Endometrial microvascular endothelial cells (primary cell): ENCODE measurements around the gene NR2F1-AS1. TPM values are rescaled to one million over a fixed set of nuclear protein-coding genes. Genes with fewer than 3 reads are reported as not detected.

Experiments
- in situ Hi-C: cut with HindIII; loops from 2 replicates; pipeline ENCODE4 v1.10.0; 2017; ENCODE audit warnings: low sequenced_read_pairs, low pct_unique_long_range_greater_than_20kb; ENCODE audit errors: inconsistent ontology term
- total RNA-seq: library from RNA; depleted of rRNA; stranded (reverse); fragments of >200 nt; gene quantifications from one replicate; pipeline ENCODE4 v1.2.3, GENCODE V29; 2015; ENCODE audit errors: inconsistent ontology term

The NR2F1-AS1 gene
- total RNA-seq, 1 donor from 2014 or later, result 11.6 TPM

DNA sequence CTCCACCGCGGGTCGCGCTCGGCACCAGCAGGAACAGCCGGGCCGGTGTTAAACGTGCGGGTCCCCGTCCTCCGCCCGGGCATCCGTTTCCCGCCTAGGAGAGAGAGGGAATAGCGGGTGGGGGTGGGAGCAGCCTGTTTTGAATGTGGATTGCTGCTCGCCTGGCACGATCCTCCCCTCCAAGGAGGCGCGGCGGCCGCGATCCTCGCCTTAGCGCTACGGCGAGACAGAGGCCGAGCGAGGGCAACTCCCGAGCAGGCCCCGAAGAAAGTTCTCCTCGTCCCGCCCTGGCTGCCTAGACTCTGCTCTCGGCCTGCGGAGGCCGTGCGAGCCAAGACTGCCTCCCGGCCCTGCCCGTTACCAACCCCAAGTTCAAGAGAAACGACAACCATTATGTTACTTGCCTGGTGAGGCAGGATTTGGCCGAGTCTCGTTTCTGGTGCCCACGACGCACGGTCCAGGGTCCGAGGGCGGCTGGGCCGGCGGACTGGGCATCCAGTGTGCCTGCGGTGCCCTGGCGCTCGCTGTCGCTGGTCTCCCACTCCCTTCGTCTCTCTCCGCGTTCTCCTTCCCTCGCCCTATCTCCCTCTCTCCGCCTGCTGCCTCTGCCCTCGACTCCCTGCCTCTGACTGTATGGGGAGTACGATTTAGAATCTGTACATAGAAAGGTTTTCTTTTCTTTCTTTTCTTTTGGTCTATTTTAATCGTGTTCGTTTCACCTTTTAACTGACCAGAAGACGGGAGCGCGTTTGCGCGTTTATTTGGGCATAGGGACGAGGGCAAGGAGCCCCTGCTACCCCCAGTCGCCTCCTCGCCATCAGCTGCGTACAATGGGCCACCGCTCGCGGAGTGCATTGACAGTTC is 724 bp downstream of the NR2F1-AS1 start:
- in situ Hi-C loops, result loop anchor here (25.0 kb wide), 1 partner anchor 668 kb away; no protein-coding TSS in a partner anchor

DNA sequence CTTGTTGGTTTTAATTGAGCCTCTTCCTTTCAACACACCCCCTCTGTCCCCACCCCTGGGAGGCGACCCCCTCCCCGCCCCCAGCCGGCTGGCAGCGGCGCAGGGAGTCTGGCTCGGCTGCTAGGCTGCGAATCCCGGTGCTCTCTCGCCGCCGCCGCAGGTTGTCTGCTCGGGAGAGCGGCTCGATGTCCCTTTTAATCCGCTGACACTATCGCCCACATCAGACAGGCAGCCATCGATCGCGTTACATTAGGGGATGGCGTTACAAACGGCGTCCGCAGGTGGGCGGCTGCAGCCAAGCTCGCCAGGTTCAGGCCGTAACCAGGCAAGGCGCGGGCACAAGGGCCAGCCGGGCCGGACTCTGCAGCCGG is 1.3 kb downstream of the NR2F1-AS1 start:
- in situ Hi-C loops, result loop anchor here (25.0 kb wide), 1 partner anchor 667 kb away; no protein-coding TSS in a partner anchor

DNA sequence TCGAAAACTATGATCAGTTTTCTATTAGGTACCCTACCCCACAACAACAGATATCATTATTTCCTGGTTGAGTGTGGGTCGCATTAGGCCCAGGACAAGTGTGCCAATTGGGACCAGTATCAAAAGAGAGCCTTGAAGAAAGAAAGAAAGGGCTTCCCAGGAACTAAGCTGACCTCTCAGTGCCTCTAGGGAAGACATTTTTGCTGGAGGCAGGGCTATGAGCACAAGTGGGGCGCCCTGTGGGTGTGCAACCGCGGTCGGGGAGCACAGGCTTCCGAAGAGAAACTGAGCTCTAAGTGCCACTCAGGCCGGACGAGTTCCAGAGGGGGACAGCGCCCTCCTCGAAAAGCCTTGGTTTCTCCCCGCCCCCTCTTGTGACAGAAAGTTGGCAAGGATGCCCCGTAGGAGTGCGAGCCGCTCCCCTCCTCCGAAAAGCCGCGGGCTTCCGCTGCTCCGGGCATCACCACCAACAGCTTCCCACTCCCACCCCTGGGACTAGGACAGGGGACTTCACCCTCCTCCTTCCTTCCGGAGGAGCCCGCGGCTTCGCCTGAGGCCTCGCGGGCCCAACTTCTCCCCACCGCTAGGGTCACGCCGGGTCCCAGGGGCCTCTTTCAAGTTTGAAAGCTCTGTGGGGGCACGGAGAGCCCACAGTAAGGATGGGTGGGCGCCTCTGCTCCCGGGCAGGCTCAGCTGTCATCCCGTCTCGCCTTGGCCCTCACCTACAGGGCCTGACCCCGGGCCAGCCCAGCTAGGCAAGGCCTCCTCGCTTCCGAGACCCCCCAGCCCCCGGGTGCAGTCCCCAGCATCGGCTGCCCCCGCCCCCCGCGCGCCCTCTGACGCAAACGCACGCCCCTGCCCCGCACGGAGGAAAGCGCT is 2.0 kb downstream of the NR2F1-AS1 start:
- in situ Hi-C loops, result loop anchor here (25.0 kb wide), 1 partner anchor 667 kb away; no protein-coding TSS in a partner anchor

DNA sequence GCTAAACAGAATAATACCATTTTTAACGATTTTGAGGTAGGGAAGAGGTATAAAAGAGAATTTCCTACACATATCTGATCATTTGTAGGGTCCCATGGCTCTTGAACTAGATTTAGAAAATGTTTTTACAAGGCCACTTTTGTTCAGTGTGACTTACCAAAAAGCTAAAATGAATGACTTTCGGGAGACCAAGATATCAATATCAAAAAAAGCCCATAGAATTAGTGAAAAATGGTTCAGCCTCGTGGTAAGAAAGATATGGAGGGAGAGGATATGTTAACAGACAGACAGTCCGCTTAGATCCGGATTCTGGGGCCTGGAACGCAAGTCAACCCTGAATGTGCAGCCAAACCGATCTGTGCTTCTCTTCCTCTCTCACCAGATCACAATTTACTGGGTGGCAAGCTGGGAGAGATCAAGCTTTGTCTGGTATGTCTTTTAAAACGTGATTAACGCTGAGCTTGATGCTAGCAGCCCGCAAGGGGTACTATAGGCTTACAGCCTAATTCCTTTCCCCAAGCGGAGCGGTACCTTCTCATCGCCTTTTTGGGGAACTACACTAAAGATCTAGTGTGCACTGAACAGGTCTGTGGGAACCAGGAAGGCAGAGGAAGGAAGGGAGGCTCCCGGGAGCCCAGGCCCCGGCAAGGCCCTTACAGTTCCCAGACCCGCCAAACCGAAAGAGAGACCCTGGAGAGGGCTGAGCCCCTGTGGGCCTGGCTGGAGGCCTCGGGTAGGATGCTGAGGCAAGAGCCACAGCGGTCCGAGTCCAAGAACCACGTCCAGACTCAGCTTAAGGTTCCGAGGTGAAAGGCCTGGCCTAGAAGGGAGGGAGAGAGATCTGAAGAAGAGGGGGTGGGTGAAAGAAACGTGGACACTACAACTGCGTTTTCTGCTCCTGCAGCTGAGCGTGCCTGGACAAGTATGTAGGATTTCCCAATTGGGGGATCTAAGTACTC is 2.9 kb downstream of the NR2F1-AS1 start:
- in situ Hi-C loops, result loop anchor here (25.0 kb wide), 1 partner anchor 666 kb away; no protein-coding TSS in a partner anchor

DNA sequence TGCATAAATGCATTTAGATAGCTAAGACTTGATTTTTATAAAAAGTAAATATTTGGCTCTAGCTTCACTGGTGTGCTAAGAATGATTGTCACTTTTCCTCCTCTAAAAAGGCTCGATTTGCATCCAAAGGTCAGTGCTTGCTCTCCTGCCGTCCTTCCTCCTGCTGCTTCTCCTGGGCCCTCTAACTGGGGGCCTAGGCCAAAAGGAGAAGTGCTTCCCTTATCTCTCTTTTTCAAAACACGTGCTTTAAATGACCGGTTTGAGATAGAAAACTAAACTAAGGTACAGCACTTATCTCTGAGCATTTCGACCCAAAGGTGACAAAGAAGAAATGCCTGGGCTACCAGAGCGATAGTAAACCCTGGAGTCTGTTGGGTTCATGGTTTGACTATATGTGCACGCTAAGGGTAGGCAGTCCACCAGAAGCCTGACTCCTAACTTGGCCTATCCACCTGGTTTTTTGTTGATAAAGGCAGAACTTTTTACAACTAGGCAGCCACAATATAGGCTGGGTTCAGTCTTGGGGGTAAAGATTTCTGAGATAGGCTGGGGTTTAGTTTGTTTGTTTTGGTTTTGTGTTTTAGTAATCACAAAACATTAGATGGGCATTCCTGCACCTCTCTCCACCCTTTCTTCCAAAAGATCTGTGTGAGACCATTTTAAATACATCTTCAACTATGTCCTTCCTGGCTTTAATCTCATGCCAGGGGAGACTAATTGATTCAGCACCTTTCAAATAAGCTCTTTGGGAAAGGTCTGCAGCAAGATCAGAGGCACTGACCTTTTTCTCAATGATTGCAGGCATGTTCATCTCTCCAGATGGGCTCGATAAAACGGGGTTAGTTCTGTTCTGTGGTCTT is 3.8 kb downstream of the NR2F1-AS1 start:
- in situ Hi-C loops, result loop anchor here (25.0 kb wide), 1 partner anchor 665 kb away; no protein-coding TSS in a partner anchor

DNA sequence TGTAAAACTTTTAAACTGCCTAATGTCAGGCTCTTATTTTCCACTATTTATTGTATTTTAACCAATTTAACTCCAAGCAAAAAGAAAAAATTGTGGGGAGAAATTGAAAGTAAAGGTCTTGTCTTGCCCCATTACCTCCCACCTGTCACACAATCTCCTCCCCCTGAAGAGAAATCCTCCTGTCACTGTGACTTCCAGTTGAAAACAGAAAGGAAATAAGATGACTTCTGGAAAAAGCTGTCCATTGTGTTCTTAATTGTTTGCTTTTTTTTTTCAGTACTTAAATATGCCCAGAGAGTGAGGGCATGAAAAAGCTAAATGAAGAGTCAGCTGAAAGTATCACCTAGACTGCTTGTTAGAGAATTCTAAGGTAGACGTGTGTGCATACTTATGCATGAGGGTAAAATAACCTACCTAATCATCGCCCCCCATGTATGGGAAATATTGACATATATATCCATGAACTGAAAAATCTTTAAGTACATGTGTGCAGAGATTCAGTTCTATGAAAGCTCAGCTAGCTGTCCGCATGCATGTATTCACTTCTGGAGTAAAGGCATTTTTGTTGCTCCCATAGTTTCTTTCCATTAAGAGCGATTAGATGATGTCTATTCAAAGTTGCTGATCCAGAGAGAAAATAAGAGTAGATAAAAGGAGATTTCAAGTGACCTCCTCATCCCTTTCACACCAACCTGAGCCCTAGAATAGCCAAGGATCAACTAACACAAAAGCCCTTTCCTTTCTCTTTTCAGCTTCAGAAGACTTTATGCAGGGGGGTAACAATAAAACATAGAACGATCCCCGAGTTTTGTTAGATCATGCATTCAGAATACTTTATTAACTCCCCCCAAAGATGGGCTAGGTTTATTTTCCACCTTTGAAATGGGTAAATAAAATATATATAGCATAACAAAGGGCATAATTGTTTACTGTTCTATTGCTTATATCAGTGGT is 5.3 kb downstream of the NR2F1-AS1 start:
- in situ Hi-C loops, result loop anchor here (25.0 kb wide), 1 partner anchor 663 kb away; no protein-coding TSS in a partner anchor

DNA sequence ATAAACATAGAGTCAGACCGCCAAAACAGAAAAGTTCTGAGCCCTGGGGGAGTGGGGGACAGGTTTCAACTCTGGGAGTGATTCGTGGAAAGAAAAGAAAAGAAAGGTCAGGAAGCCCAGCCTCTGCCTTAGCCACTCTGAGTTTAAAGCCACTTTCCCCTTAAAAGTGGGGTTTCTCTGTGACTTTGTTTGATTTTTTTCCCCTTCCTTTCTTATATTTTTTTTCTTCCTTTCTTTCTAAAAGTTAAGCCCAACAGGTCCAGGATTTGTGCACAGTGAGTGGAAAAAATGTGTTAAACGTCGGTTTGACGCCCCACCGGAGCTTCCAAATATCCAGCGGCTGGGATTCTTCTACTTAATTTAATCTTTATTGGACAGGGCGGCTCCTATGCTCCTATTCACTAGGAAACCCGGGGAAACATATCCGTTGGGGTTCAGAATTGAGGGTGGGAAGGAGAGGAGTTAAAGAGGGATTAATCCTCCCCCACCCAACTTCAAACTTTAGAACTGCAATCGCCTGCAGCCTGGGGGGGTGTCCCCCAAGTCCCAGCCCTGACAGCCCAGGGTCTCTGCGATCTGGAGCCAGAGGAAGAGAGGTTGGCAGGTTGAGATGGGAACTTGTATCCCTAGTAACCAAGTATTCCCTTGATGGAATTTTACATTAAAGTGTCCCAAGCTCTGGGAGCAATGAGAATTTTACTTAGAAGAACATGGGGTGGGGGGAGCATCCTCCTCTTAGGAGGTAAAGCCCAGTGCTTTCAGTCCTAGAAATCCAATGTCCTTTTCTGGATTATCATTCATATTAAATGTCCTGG is 6.3 kb downstream of the NR2F1-AS1 start:
- in situ Hi-C loops, result loop anchor here (25.0 kb wide), 1 partner anchor 662 kb away; no protein-coding TSS in a partner anchor

DNA sequence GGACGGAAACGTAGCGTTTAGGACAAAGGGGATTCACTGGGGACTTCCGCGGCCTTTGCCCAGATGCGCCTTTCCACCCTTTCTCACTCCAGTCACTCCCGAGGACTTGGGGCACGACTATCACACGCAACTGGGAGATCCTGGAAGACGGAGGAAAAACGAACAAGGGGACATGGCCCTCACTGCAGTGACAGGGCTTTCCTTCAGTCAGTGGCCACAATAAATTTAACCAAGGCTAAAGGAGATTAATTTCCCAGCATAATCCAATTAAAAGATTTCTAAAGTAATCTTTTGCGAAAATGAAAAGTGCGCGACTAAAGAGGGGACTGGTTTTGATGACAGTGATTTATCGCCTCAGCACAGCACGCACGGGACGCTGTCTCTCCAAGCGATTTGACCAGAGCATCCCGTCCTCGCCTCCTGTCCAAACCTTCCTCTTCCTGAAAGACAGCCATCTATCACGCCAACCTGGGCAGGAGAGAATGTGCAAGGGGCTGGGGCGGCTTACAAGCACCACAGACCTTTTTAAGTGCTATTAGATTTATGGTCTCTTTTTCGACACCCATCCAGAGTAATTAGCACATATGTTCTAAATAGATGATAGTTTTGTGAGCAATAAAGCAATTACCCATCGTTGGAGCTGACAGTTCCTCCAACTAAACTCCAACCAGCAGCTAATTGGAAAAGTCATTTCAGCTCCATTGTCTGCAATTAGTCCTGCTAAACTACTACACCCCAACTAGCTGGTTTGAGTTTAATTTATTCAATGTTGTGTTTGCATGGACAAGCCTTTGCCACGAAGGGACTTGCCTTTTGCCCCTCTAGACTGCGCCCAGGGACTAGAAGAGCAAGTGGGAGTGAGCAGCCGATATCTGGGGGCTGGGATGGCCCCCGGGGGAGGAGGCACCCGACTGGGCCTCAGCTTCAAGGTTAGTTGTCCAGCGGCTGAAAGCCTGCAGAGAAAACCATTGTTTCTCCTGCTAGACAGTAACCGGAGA is 7.4 kb downstream of the NR2F1-AS1 start:
- in situ Hi-C loops, result no loop called here

DNA sequence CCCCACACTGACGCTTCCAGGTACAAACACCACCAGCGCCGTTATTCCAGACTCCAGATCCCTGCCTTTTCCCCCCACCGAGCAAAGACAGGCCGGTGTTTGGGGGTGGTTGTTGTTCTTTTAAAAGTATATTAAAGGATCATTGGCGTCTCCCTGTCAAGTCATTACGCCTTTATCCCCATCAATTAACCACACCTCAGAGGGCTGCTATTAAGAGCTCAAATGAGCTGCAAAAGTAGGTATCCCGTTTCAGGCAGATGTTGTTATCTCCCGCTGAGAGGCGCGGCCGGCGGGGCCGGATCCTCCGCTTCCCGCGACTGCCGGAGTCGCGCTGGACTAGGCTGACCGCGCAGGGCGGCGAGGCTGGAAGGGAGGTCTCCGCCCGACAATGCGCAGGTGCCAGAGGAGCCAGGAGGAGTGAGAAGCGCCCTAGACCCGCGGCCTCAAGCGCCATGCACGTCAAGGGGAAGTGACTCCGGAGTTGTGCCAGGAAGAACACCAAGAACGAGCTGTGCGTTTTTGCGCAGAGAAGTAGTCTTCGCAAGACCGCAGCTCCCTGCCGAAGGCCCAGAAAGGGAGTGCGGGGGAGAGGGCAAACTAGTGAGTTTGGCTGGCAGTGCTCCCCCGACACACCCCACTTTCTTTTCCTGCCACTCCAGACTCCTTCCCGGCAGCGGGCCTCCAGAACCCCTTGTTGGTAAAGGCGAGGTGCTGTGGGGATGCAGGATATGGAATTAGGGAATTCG is 8.2 kb downstream of the NR2F1-AS1 start:
- in situ Hi-C loops, result no loop called here

DNA sequence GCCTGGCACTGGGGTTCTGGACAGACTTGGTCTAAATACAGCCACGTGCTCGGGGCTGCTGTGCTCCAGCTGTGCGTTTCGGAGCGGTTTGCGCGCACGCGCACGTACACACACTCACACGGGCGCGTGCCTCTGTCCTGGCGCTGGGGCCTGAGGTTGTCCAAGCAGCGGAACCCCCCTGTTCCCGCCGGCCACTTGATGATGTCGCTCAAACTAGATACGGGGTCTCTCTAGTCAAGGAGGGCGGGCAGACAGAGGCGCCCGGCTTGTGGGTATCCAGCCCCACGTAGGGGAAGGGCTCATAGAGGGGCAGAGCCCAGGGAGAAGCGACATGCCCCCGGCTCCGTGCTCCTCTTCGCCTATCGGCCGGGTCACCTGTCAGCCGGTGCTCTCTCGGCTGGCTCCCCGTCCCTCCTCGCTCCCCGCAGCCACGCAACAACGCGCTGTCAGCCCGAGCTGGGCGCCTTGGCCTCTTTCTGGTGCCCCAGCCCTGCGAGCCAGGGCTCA is 8.9 kb downstream of the NR2F1-AS1 start:
- in situ Hi-C loops, result no loop called here

DNA sequence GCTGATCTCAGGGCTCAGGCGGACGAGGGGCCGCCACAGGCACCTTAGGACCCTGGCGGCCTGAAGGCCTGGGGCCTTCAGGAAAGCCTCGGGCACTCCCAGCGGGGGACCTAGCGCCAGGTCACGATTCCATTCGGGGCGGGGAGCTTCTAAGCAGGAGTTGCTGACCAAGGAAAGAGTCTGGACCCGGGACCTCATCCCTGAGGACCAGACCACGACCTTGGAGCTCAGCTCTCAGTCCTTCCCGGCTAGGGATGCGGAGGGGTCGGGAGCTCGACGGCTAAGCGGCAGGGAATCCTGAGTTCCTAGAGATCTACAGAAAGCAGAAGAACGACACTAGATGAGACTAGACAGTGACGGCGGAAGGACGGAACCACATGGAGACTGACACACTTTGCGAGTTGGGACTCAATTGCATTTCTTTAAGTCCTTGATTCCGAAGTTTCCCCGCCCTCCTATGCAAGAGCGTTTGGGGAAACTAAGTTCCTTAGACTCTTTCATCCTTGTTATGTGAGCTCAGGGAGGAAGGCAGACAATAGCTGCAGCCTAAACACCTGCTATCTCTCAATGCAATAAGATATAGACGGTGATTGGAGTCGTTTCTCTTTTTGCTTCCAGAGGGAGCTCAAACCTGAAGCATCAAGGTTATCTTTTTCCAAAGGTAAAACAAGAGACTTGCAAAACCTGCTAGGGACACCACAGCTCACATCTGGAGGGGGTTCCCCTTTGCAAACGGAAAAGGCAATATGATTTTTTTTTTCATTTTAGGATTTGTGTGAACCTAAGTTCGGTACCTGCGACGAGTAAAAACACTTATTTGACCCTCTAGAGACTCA is 9.7 kb downstream of the NR2F1-AS1 start:
- in situ Hi-C loops, result no loop called here

DNA sequence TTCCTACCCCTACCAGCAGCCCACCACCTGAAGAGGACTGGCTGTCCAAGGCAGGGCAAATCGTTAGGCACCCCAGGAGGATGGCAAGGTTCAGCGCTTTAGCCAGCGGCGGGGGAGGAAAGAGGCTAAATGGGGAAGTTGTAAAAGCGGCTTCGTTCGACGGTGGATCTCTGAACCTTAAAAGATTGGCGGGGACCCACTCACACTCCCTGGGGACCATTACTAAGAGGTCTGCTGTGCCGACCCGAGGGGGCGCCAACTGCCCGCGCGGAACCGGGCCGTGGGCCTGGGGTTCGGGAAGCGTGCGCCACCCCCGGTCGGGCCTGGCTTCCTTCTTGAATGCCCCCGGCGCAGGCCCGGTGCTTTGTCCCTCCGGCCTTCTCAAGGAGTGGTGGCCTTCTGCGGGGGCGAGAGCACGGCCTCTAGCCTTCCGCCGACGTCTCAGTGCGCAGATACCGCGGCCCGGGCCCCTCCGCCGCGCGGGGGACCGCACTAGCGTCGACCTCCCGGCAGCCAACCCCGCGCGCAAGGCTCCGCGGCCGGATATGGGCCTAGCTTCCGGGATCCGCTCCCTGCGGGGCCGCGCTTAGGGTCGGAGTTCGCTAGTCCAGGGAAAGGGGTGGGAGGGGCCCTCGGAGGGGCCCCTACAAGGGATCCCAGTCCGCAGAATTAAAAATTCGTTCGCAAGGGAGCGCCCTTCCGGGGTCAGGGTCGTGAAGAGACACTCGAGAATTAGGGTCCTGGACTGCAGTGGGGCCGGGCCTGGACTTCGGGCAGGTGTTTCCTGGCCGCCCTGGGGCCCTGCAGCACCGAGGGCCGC is 10.5 kb downstream of the NR2F1-AS1 start:
- in situ Hi-C loops, result no loop called here
